ENCODE measurements around the gene GMEB2.

Gene GMEB2

DNA sequence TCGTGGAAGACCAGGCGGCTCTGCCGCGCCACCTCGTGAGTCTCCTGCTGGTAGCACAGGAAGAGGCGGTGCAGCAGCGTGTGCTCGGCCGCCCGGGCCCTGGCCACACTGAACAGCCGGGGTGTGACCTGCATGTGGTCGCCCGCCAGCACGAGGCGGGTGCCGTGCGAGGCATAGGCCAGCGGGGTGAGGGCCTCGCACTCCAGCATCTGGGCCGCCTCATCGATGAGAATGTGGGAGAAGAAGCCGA lies 59.8 kb downstream of the GMEB2 start:
- H3K4me3 ChIP-seq (ENCODE audit: low read depth, low read length), result no peak overlapping the region
- TF ChIP-seq CTCF (IDR thresholded peaks at IDR 0.05; ENCODE audit: borderline replicate concordance, insufficient read depth, low read depth, low read length), result no peak

- no peak for TF ChIP-seq CTCF (IDR thresholded peaks at IDR 0.05; ENCODE audit: borderline replicate concordance, insufficient read depth, low read depth, low read length)
- no peak overlapping the region for H3K4me3 ChIP-seq (ENCODE audit: low read depth, low read length)
Observed at GRCh38 chr20:63566395-63567135, 60.3 kb downstream of the GMEB2 start.

- H3K4me3 ChIP-seq (ENCODE audit: low read depth, low read length), result no peak overlapping the region
- no peak for TF ChIP-seq CTCF (IDR thresholded peaks at IDR 0.05; ENCODE audit: borderline replicate concordance, insufficient read depth, low read depth, low read length)
Observed at GRCh38 chr20:63565699-63566335, 61.1 kb downstream of the GMEB2 start.

DNA sequence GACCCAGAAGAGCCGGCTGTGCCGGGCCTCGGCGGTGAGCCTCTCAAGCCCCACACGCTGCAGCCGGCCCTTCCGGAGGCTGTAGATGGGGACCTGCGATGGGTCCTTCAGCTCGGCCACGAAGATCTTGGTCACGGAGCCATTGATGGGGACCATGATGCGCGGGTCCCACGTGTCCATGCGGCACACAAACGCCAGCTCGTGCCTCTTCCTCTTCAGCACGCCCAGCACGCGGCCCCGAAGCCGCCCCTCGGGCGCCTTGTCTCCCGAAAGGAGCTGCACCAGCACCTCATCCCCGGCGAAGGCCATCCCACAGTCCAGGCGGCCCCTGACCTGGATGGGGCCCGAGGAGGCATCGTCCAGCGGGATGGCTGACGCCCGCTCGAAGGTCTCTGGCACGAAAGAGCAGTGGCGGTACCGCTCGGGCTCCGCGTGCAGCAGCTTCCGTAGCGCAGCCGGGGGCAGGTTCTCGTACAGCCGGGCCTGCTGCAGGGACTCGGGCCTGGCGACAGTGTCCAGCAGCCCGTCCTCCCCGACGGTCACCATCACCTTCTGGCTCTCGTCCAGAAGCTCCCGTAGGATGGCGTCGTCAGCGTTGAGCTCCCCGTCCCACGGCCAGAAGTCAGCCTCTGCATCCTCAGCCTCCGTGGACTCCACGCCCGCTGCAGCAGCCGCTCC lies 61.7 kb downstream of the GMEB2 start:
- H3K4me3 ChIP-seq (ENCODE audit: low read depth, low read length), result no peak overlapping the region
- TF ChIP-seq CTCF (IDR thresholded peaks at IDR 0.05; ENCODE audit: borderline replicate concordance, insufficient read depth, low read depth, low read length), result no peak

GRCh38 chr20:63564036-63564810 lies 62.7 kb downstream of the GMEB2 start:
- no peak for TF ChIP-seq CTCF (IDR thresholded peaks at IDR 0.05; ENCODE audit: borderline replicate concordance, insufficient read depth, low read depth, low read length)

GRCh38 chr20:63563225-63563935 lies 63.5 kb downstream of the GMEB2 start:
- H3K4me3 ChIP-seq (ENCODE audit: low read depth, low read length), result no peak overlapping the region
- no peak for TF ChIP-seq CTCF (IDR thresholded peaks at IDR 0.05; ENCODE audit: borderline replicate concordance, insufficient read depth, low read depth, low read length)

More at GRCh38 chr20:63564036-63564810, 62.7 kb downstream of the GMEB2 start:
- no peak overlapping the region for H3K4me3 ChIP-seq (ENCODE audit: low read depth, low read length)
